Keratinocyte (primary cell): ENCODE results near the gene C11orf16.
"Not testable (repeated sequence)": the region's sequence is repeated elsewhere in the genome, so short reads cannot be mapped to it uniquely, and the experiment has no call there.

Experiments used
- CTCF ChIP-seq, 3 experiments: IDR thresholded peaks in 1 of 3; conservative IDR thresholded peaks in 1 of 3; optimal IDR thresholded peaks in 1 of 3; 2 replicates in 2 of 3; 3 replicates in 1 of 3; pipeline versions ENCODE3 to v1.5.1; 2011; ENCODE audit warnings: low read length in 3 of 3, mild to moderate bottlenecking in 3 of 3, moderate library complexity in 2 of 3, control low read depth in 1 of 3, inconsistent platforms in 1 of 3; ENCODE audit not compliant: insufficient read depth in 2 of 3; ENCODE audit errors: extremely low read depth in 1 of 3
- EZH2 ChIP-seq: IDR thresholded peaks from one replicate; pipeline ENCODE4 v1.6.1; 2012; ENCODE audit warnings: inconsistent platforms, mild to moderate bottlenecking, low read length, moderate library complexity

GRCh38 chr11:8891185-8891584 is 41.6 kb downstream of the C11orf16 start:
- TF ChIP-seq CTCF (optimal IDR thresholded peaks at IDR 0.05 in 1 of 3, IDR thresholded peaks at IDR 0.05 in 1 of 3, conservative IDR thresholded peaks at IDR 0.05 in 1 of 3; ENCODE audit: extremely low read depth in 1 of 3, insufficient read depth in 2 of 3, low read length in 3 of 3); EZH2: not testable (repeated sequence)
